Globus pallidus (tissue), 1 donor: Measurements from ENCODE around the gene EDIL3.

Source experiments
- DNase-seq: peaks from one replicate; pipeline ENCODE4 v3.0.0-alpha.2; 2015; ENCODE audit warnings: low spot score

EDIL3 gene

GRCh38 chr5:84384604-84385575, at the start of gene EDIL3:
EDIL3 (minus strand) TSS chr5:84384880; CDS start chr5:84384374, 506 bp downstream.
- peak; percentile 87 for DNase-seq

- no peak for DNase-seq
Observed at GRCh38 chr5:84433461-84433860, 48.8 kb upstream of the EDIL3 start.

DNA sequence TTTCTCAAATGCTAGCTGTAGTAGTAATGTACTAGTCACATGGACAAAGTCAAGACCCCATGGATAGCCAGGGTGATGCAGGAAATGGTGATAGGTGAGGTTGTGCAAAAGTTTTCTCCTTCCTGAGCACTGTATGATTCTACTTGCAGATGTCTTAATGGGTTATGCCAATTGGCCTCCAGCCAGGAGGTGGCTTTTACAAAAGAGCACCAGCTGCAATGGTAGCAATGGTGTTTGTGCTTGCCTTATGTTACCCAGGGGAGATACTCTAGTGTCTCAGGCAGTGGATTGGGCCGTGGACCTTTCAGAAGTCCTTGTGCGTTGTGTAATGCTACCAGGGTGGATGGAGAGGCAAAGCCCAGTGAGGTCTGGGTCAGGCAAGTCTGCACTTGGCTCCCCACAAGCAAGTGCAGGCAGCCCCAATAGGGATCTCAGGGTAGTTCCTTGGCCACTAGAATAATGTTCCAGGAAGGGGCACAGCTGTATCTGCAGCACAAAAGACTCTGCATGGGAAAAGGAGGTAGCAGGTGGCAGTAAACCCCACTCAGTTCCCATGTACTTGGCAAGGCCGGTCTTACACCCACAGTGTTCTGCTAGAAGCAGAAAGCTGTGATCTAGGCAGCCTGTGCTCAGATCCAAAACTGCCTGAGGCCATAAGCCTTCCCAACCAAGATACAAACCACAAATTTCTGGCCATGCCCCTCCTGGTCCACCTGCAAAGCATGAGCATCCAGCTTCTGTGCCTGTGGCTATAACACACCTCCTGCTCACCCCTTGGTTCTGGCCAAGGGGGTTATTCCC, 46.4 kb upstream of the EDIL3 start:
- no peak for DNase-seq

DNA sequence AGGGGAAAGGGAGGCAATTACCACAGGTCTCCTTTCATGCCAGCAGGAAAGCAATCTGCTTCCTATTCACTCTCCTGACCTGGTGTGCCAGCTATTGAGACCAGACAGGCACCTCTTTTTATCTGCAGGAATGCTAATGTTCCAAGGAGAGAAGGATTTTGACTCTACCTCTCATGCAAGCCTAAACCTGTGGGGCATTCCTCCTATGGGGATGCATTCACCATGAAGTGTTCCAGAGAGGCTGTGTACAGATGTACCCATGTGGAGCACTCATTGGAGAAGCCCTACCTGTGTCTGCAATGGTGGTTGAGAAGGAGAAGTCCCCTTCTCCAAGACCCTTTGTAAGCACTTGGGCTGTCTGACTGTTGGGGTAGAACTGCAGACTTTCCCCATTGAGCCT, 45.4 kb upstream of the EDIL3 start:
- DNase-seq: no peak

GRCh38 chr5:84425365-84425881, 40.7 kb upstream of the EDIL3 start:
- DNase-seq: peak; percentile 24

GRCh38 chr5:84419742-84420141, 35.1 kb upstream of the EDIL3 start:
- DNase-seq: no peak

DNA sequence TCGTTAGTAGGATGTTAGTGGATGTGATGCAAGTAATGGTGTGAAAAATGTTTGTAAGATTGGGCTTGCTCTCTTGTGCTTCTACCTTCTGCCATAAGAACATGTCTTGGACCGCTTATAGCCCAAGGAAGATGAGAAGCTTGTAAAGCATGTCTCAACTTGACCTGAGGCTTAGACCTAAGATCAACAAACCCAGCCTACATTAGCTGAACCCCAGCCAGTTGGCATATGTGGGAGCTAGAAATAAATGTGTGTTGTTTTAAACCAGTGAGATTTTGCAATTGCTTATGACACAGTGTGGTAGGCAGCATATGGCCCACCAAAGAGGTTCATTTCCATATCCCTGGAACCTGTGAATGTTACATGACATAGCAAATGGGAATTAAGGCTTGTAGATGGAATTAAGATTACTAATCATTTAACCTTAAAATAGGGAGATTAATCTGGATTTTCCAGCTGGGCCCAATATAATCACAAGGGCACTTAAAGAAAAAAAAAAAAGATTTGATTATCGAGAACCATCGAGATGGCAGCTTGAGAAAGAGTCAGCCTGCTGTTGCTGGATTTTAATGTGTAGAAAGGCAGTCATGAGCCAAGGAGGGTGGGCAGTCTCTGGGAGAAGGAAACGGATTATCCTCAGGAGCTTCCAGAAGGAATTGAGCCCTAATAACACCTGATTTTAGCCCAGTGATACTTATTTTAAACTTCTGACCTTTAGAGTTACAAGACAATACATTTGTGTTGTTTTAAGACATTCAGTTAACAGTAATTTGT, 27.3 kb upstream of the EDIL3 start:
- DNase-seq: no peak

- no peak for DNase-seq
Observed at GRCh38 chr5:84406111-84406510, 21.4 kb upstream of the EDIL3 start.

GRCh38 chr5:84403773-84404172, 19.1 kb upstream of the EDIL3 start:
- no peak for DNase-seq

DNA sequence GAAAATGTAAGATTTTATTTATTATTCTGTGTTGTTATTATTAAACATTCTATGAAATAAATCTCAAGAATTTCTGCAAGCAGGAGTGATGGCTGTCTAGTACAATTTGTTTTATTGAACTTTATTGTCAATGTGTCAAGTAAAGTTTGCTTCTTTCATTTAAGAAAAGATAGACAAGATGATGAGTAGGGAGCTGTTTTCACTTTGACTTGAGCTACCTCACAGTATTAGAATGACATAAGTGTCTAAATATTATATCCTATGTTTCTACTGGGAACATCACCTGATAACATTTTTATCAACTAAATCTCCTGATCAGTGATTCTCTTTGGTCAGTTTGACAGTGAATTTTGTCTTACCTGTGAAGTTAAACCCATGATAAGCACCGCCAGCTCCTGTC, 12.7 kb upstream of the EDIL3 start:
- DNase-seq: no peak

GRCh38 chr5:84393969-84394368, 9.3 kb upstream of the EDIL3 start:
- DNase-seq: no peak

GRCh38 chr5:84392836-84393235, 8.2 kb upstream of the EDIL3 start:
- no peak for DNase-seq

DNA sequence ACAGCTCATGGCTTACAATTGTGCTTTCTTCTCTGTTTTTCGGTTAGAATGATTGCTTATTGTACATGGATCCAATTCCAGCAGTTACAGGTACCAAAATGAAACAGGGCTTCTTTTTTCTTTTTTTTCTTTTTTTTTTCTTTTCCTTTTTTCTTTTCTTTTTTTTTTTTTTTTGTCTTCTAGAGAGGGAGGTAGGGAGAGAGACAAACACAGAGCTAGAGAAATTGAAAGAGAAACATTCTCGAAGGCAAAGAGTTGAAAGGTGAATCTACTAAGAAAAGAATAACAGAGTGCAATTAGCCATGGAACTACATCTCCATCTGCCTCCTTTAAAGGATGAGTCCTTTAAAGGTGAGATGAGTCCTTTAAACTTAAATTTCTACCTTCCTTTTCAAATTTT, 1.0 kb upstream of the EDIL3 start:
- DNase-seq: no peak

DNA sequence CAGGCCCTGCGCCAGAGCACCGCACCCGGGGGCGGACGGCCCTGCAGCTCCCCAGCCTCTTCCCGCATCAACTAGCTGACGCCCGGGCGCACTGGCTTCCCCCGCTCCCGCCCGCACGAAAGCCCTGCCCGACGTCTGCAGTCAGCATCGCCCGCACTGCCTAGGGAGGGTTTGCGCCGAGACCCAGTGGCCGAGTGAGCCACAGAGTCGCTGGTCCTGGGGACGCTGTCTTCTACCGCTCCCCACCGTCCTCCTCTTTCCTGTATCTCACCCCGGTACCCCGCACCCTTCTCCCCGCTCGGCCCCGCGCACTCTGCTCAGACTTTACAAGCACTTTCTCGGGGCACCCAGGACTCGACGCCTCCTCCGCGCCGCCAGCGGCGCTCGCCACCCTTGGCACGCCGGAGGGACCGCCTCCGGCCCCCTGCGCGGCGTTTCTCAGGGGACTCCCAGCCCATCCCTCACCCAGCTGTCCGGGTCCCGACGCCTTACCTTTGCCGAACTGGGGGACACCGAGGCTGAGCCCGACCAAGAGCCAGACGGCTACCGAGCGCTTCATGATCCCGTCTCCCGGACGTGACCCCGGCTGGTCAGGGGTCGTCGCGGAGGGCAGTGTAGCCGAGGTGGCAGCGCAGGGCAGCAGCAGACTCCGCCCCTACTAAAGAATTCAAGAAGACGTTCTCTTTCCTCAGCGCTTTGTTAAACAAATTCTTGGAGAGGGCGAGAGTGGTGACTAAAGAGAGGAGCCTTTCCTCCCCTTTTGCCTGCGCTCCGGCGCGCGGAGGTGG, 670 bp downstream of the EDIL3 start:
- peak; percentile 61 for DNase-seq

DNA sequence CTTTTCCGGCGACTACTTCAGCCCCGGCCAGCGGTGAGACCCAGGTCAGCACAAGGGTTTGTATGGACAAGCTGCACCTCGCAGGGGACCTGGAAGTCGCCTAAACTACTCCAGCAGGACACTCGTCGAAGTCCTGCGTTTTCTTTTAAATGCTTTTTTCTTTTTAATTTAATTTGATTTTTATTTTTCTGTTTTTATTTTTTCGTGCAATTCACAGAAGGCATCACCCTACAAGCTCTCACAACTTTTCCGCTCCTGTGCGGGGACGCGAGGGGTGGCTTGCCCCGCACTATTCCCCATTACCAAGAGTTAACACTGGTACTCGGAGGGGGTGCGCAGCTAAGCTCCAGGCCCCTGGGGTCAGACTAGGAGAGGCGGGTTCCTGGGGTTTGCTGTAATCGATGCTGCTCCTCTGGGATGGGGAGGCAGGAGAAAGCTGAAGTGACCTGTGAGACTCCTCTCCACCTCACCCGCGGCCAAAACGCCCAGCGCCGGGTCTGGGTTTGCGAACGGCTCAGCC, 1.3 kb downstream of the EDIL3 start:
- peak; percentile 43 for DNase-seq

DNA sequence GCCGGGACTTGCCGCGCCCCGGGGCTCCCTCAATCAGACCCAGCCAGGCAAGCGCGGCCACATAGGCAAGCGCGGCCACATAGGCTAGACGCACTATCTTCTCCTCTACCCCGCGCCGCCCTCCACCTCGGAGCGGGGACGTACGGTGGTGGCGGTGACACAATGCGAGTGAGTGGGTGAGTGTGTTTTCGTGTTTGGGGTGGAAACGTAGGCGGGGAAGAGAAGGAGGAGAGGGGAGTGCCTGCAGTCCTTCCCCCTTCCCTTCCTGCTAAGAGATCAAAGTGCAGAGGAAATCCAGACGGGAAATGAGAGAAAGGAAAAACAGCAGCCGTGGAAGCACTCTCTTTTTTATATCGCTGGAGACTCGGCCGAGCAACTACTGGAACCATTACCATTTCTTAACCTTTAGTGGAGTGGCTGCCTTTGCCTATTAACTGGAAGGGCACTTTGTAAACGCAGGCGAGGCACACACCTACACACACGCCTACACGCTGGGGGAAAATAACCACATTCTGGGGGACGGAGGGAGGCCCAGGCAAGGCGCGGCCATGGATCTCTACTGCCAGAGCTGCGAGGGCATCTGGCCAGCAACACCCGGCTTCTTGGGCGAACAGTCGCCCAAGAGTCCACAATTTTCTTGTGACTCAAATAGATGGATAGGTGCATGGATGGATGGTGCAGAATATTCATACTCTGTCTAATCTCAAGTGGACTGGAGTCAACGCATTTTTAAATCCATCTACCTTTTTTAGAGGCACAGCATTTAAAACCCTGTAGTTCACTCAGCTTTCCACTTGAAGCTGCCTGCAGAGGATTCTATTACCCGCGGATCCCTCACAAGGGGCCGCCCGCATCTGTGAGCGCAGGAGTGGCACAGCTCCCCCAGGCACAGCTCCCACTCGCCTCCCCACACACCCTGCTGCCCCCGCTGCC, 2.1 kb downstream of the EDIL3 start:
- peak; percentile 70 for DNase-seq

DNA sequence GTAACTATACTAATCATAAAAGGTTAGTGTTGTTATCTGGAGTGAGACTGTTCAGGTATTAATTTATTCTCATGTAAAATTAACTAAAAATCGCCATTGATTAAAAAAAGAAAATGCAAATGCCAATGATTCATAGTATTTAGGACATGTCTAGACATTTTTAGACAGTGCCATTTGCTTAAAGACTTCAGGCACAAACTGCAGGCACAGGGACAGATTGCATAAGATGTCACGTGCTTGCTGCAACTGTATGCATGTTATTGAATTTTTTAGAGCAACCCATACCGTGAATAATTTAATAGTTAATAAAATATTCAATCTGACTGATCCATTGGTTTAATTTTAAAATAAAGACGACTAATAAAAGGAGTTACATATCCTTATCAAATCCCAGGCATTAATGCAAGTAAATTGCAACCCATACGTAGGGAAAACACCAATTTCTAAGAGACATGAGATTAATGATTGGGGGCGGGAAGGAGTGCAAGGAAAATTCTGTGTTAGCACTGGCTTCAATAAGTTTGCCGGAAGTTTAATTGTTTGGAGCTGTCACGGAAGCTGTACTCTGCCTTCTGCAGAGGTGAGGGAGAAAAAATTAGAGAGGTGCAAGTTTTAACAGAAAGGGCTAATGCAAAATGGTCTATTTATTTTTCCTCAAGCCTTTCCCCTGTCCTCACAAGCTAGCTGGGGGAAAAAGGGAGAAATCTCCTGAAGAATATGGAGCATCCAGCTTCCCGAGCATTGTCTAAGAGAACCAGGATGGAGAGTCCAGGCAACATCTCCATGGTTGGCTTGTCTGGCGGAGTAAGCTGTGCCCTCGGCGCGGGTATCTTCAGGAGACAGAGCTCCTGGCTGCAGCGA, 2.9 kb downstream of the EDIL3 start:
- peak; percentile 67 for DNase-seq

GRCh38 chr5:84379749-84380148, 4.9 kb downstream of the EDIL3 start:
- peak; percentile 46 for DNase-seq

- DNase-seq: no peak
Observed at GRCh38 chr5:84378961-84379360, 5.7 kb downstream of the EDIL3 start.
